Lower leg skin (tissue), 4 donors: ENCODE results near the gene HUNK. TPM values are rescaled to one million over a fixed set of nuclear protein-coding genes. Genes with fewer than 3 reads are reported as not detected.

ENCODE experiments used
- DNase-seq, 2 donors: peaks; one replicate each; pipeline ENCODE4 v3.0.0-alpha.2; 2019; ENCODE audit warnings: low spot score in 2 of 2
- H3K4me3 ChIP-seq: fragments of 200-600 bp; sonication (generic); 2 replicates; pipeline ENCODE4 v1.5.1; 2017; ENCODE audit warnings: mild to moderate bottlenecking, low read depth; ENCODE audit not compliant: poor library complexity, severe bottlenecking
- POLR2A ChIP-seq, 2 donors: fragments of 450-650 bp; IDR thresholded peaks; one replicate each; pipeline ENCODE4 v1.6.1; 2016 to 2017; ENCODE audit warnings: antibody characterized with exemption in 2 of 2, mild to moderate bottlenecking in 1 of 2, moderate library complexity in 1 of 2
- WGBS, 2 donors: methylation state at CpG; one replicate each; pipeline ENCODE4 v1.1.5; 2018; 5-methylcytosine and 5-hydroxymethylcytosine counted together
- intact Hi-C: fragments of 100-400 bp; cut with DNase I; formaldehyde crosslinking; loops from one replicate; pipeline ENCODE4 v1.15.0; 2023; ENCODE audit warnings: low total_unique reads
- total RNA-seq, 4 donors: library from RNA; depleted of rRNA; stranded (reverse); fragments of >200 nt; gene quantifications; one replicate each; pipeline ENCODE4 v1.1.0, GENCODE V29; 2016
- TF ChIP-seq, protein P1 (sequence below), 3 donors: fragments of 450-650 bp; IDR thresholded peaks; one replicate each; pipeline ENCODE4 v1.5.1; 2016; ENCODE audit warnings: antibody characterized with exemption in 3 of 3, mild to moderate bottlenecking in 3 of 3, moderate library complexity in 2 of 3

HUNK gene
- total RNA-seq, 4 donors from 2014 or later, result 2.8 to 4.0 (median 3.5) TPM

DNA sequence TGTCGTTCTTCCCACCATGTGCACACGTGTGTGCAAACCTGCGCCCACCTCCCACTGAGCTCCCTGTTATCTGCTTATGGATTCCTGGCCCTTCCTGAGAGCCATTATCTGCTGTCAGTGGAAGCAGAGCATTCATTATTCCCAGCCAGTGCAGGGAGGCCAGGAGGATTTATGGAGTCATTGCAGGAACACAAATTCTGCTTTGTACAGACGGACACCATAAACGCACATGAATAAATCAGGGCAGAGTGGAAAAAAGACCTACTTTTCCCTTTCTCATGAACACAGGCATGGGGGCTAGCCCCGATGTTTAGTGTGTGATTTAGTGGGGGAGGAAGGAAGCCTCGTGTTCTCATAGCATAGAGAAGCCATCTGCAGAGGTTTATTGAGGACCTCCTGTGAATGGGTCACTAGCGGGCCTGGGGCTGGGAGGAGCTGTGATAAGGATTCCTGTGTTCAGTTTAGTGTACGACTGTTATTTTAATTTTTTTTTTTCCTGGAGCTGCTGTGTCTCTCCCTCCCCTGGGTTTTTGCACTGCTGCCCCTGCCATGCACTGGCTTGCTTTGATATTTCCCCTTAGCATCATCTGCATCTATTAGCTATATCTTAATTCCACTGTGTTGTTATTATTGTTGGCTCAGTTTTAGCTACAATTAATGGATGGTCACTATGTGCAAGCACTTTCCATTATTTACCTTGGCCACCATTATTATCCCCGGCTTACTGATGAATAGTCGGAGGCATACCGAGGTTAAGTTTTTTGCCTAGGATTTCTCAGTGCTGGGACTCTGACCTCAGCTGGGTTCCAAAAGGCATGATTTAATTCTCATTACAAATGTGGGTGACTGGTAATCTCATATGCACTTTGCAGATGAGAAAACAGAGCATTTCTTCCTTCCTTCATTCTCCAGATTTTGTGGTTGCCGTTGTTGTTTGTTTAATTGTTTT, 33.0 kb downstream of the HUNK start:
- TF ChIP-seq POLR2A (IDR thresholded peaks at IDR 0.05), result no peak
- TF ChIP-seq, protein P1, sequence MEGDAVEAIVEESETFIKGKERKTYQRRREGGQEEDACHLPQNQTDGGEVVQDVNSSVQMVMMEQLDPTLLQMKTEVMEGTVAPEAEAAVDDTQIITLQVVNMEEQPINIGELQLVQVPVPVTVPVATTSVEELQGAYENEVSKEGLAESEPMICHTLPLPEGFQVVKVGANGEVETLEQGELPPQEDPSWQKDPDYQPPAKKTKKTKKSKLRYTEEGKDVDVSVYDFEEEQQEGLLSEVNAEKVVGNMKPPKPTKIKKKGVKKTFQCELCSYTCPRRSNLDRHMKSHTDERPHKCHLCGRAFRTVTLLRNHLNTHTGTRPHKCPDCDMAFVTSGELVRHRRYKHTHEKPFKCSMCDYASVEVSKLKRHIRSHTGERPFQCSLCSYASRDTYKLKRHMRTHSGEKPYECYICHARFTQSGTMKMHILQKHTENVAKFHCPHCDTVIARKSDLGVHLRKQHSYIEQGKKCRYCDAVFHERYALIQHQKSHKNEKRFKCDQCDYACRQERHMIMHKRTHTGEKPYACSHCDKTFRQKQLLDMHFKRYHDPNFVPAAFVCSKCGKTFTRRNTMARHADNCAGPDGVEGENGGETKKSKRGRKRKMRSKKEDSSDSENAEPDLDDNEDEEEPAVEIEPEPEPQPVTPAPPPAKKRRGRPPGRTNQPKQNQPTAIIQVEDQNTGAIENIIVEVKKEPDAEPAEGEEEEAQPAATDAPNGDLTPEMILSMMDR (IDR thresholded peaks at IDR 0.05), result no peak
- intact Hi-C loops, result no loop called here
- DNase-seq, result peak in 1 of 2 donors; percentile 42
- 77 to 81% methylated on average over 13 of the region's 13 CpGs for WGBS, 2 donors
- H3K4me3 ChIP-seq, result no peak overlapping the region

DNA sequence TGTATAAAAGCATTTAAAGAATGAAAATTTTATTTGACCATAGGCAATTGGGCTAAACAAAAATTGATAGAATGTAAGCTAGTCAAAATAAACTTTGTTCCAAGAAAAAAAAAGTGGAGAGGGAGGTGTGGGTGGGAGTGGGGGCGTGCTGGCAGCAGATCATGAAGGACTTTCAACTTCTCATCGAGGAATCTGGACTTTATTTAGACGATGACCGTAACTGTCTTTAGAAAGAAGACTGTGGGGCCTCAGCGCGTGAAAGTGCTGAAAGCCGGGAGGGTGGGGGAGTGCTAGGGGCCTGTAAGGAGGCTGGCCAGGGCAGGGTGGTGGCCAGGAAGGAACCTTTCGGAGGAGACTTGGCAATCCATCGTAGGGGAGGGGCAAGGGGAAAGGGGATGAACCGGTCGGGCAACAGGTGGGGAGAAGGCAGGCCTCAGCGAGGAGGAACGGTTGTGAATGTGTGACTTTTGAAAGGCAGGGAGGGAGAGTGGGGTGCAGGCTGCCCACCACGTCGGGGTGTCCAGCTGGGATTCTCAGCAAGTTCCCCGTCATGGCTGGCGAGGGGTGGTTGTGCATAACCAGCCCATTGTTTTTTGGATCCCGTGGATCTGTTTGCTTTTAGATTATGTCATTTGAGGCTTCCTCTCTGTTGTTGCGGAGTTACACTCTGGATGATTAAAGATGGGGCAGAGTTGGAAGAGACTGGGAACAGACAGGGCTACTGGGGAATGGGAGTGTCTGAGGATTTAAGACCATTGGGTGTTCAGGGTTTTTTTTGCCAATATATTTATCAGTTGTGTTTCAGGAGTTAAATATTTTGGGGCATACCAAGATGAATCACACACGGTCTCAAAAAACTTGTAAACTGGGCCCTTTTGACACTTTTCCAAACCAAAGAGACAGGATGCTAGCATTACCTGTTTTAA, 35.5 kb downstream of the HUNK start:
- 28 to 30% methylated on average over 20 of the region's 20 CpGs for WGBS, 2 donors
- TF ChIP-seq, protein P1 (IDR thresholded peaks at IDR 0.05), result no peak
- no peak for TF ChIP-seq POLR2A (IDR thresholded peaks at IDR 0.05)
- DNase-seq, result peak in 1 of 2 donors; percentile 85
- intact Hi-C loops, result no loop called here
- no peak overlapping the region for H3K4me3 ChIP-seq

DNA sequence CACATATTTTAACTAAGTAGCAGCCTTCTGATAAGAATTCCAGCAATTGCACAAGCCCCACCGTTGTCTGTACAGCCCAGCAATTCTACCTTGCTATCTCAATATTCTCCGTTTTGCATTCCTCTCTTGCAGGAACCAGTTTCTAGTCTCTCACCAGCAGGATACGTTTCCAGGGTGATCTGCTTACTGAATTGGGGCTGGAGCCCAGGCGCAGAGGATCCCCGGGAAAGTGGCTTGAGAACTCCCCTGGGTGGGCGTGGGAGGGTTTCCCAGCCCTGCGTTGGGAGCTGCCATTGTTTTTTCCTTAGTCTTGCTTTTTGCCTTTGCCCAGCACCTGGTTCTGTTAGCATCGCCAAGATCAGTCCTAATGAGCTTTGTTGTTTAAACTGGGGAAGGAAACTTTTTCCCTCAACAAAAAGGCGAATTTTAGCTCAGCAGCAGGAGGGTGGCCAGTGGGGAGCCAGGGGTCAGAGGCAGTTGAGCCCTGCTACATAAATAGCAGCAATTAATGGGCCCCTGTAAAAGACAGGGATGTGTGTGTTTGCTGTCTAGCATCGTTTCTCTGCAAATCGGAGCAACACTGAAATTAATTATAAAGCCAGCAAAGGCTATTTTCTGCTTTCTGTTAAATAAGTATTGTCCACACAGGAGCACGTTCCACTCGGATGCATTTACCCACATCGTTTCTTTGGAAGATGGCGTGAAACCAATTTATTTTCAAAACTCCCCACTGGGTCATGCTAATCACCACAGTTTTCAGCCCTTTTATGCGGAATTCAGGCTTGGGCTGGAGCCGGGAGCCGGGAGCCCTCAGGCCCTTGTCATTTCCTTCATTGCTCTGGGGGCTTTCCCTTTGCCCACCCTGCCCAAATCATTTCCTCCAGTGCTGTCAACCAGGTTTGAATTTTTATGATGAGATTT, 36.6 kb downstream of the HUNK start:
- intact Hi-C loops, result no loop called here
- 53 to 54% methylated on average over 18 of the region's 18 CpGs for WGBS, 2 donors
- H3K4me3 ChIP-seq, result no peak overlapping the region
- DNase-seq, result peak in 1 of 2 donors; percentile 59
- no peak for TF ChIP-seq POLR2A (IDR thresholded peaks at IDR 0.05)
- TF ChIP-seq, protein P1 (IDR thresholded peaks at IDR 0.05), result no peak

DNA sequence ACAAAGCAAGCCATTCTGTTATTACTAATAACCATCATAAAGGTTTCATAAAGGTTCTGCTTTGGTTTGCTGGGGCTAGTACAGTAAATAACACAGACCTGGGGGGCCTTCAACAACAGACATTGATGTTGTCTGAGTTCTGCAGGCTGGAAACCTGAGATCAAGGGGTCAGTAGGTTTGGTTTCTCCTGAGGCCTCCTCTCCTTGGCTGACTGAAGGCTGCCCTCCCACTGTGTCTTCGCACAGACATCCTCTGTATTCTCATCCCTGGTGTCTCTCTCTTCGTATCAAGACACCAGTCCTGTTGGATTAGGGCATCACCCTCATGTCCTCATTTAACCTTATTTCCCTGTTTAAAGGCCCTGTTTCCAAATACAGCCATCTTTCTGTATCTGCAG, 37.3 kb downstream of the HUNK start:
- WGBS, 2 donors, result 85 to 100% methylated on average over 2 of the region's 2 CpGs
- TF ChIP-seq POLR2A (IDR thresholded peaks at IDR 0.05), result no peak
- TF ChIP-seq, protein P1 (IDR thresholded peaks at IDR 0.05), result no peak
- DNase-seq, result no peak
- intact Hi-C loops, result no loop called here
- no peak overlapping the region for H3K4me3 ChIP-seq
